Tibial nerve (tissue), 3 donors: Measurements from ENCODE around the gene PLBD1.

Experiments used
- EP300 ChIP-seq, 2 donors: sonication (generic); formaldehyde crosslinking; IDR thresholded peaks; one replicate each; pipeline ENCODE4 v1.6.1; 2017; ENCODE audit warnings: antibody characterized with exemption in 2 of 2, mild to moderate bottlenecking in 1 of 2
- POLR2A ChIP-seq, 2 donors: fragments of 450-650 bp; IDR thresholded peaks; one replicate each; pipeline ENCODE4 v1.6.1; 2017; ENCODE audit warnings: antibody characterized with exemption in 2 of 2, mild to moderate bottlenecking in 2 of 2, moderate library complexity in 2 of 2

DNA sequence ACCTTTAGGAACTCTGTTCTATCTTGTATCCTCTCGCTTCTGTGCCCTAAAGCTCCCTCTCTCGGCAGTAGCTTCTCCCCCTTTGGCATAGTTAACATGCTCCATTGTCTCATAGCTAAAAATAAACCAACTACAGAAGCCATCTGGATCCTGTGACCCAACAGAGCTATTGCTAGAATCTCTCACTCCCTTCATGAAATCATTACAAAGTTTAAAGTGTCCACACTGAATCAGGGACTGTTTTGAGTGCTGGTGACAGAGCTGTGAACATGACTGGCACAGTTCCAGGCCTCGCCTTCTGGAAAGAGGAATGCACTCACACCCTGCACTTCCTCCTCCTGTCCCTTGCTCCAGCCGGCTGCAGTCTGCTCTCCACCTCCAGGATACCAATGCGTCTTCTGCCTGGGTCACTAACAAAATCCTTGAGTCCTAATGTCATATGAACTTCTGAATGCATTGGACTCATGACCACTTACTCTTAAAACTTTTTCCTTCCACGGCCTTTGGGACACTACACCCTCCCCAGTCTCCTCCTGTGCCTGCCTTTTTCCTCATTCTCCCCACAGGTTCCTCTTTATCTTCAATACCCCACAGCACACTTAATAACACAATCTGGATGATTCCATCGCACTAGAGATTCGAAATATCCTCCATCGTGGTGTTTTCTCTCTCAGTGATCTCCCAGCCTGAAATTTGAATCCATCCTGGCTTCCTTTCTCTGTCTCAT is 13.2 kb downstream of the PLBD1 start:
- TF ChIP-seq EP300 (IDR thresholded peaks at IDR 0.05) = peak in 1 of 2 donors; percentile 32
- TF ChIP-seq POLR2A (IDR thresholded peaks at IDR 0.05) = no peak
